Measurements from ENCODE around the gene RTN1.
A peak's percentile ranks its signal among the peaks of the same experiment; 100 is the strongest.

RTN1 gene

GRCh38 chr14:59622631-59623030 is 247.9 kb downstream of the RTN1 start:
- no peak for DNase-seq

GRCh38 chr14:59619061-59619460 is 251.5 kb downstream of the RTN1 start:
- no peak for DNase-seq

- DNase-seq, result no peak
These were observed 269.5 kb downstream of the RTN1 start for GRCh38 chr14:59601056-59601455.

- no peak for DNase-seq
These were observed 270.2 kb downstream of the RTN1 start for GRCh38 chr14:59600211-59600945.

GRCh38 chr14:59595071-59595470 is 275.5 kb downstream of the RTN1 start:
- DNase-seq, result no peak

GRCh38 chr14:59591641-59592370 is 278.8 kb downstream of the RTN1 start:
- no peak for DNase-seq

- no peak for DNase-seq
These were observed 282.5 kb downstream of the RTN1 start for GRCh38 chr14:59588101-59588500.

GRCh38 chr14:59585891-59586554 is 284.6 kb downstream of the RTN1 start:
- no peak for DNase-seq

- no peak for DNase-seq
These were observed 286.8 kb downstream of the RTN1 start for GRCh38 chr14:59583755-59584154.

- DNase-seq, result no peak
These were observed 287.6 kb downstream of the RTN1 start for GRCh38 chr14:59582845-59583509.

- DNase-seq, result no peak
These were observed 288.4 kb downstream of the RTN1 start for GRCh38 chr14:59582161-59582560.

GRCh38 chr14:59580911-59581310 is 289.7 kb downstream of the RTN1 start:
- no peak for DNase-seq

- DNase-seq, result peak; percentile 90
These were observed 294.0 kb downstream of the RTN1 start, which contains the start of gene CCDC175 for GRCh38 chr14:59576332-59577294. Gene CCDC175, minus strand, starts transcription at chr14:59576812. Its CDS starts 37 bp downstream, at chr14:59576775.

GRCh38 chr14:59570122-59570521 is 300.5 kb downstream of the RTN1 start:
- no peak for DNase-seq

GRCh38 chr14:59566725-59567124 is 303.9 kb downstream of the RTN1 start:
- no peak for DNase-seq

- DNase-seq, result no peak
These were observed 304.3 kb downstream of the RTN1 start for GRCh38 chr14:59566296-59566695.

GRCh38 chr14:59565087-59565486 is 305.5 kb downstream of the RTN1 start:
- no peak for DNase-seq

GRCh38 chr14:59564366-59564765 is 306.2 kb downstream of the RTN1 start:
- DNase-seq, result no peak

- DNase-seq, result no peak
These were observed 323.3 kb downstream of the RTN1 start for GRCh38 chr14:59547310-59547709.
